C4-2B (cell line): ENCODE measurements around the gene FUT2.

Source experiments
- ZFX ChIP-seq: fragments of 450-650 bp; IDR thresholded peaks from 2 replicates; pipeline ENCODE4 v1.6.1; 2017
- TF ChIP-seq, protein P1 (sequence below): fragments of 450-650 bp; conservative IDR thresholded peaks from 2 replicates; pipeline ENCODE4 v1.5.1; 2017; ENCODE audit warnings: mild to moderate bottlenecking

DNA sequence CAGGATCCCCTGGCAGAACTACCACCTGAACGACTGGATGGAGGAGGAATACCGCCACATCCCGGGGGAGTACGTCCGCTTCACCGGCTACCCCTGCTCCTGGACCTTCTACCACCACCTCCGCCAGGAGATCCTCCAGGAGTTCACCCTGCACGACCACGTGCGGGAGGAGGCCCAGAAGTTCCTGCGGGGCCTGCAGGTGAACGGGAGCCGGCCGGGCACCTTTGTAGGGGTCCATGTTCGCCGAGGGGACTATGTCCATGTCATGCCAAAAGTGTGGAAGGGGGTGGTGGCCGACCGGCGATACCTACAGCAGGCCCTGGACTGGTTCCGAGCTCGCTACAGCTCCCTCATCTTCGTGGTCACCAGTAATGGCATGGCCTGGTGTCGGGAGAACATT, 7.5 kb downstream of the FUT2 start:
- TF ChIP-seq, protein P1, sequence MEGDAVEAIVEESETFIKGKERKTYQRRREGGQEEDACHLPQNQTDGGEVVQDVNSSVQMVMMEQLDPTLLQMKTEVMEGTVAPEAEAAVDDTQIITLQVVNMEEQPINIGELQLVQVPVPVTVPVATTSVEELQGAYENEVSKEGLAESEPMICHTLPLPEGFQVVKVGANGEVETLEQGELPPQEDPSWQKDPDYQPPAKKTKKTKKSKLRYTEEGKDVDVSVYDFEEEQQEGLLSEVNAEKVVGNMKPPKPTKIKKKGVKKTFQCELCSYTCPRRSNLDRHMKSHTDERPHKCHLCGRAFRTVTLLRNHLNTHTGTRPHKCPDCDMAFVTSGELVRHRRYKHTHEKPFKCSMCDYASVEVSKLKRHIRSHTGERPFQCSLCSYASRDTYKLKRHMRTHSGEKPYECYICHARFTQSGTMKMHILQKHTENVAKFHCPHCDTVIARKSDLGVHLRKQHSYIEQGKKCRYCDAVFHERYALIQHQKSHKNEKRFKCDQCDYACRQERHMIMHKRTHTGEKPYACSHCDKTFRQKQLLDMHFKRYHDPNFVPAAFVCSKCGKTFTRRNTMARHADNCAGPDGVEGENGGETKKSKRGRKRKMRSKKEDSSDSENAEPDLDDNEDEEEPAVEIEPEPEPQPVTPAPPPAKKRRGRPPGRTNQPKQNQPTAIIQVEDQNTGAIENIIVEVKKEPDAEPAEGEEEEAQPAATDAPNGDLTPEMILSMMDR = no peak
- no peak for TF ChIP-seq ZFX
